Measurements from ENCODE around the gene SPR. TPM values are rescaled to one million over a fixed set of nuclear protein-coding genes. Genes with fewer than 3 reads are reported as not detected.

The SPR gene
- total and polyA plus RNA-seq, 2 donors (not counting 1 experiment from before 2014, with no cell fraction given): not detected

DNA sequence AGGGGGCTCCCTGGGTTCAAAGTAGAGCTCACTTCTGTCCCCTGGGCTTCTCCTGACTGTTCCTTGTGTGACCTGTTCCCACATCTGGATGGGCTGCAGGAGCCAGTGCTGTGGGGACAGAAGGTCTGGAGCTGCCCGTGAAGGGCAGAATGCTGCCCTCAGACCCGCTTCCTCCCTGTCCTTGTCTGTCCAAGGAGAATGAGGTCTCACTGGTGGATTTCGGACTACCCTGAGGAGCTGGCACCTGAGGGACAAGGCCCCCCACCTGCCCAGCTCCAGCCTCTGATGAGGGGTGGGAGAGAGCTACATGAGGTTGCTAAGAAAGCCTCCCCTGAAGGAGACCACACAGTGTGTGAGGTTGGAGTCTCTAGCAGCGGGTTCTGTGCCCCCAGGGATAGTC lies 45.6 kb downstream of the SPR start:
- Histone ChIP-seq H3K4me2 (replicated peaks; ENCODE audit: low read depth, low read length, poor library complexity, severe bottlenecking) (no peak overlapping the region), H3K36me3 (replicated peaks in 1 of 2; ENCODE audit: control extremely low read depth in 1 of 2, control insufficient read depth in 1 of 2, extremely low read depth in 1 of 2, insufficient read depth in 2 of 2, low read length in 1 of 2) (no peaks in the 10 kb centered on the region), H3K4me1 (ENCODE audit: control insufficient read depth in 2 of 2, insufficient read depth in 2 of 2, low read length in 2 of 2) (no peaks in the 10 kb centered on the region), H3K79me2 (ENCODE audit: control insufficient read depth, insufficient read depth, low read length) (no peaks in the 10 kb centered on the region), H3K9ac (ENCODE audit: low read length) (no peak overlapping the region), H3K4me3 (ENCODE audit: control extremely low read depth in 1 of 5, extremely low read depth in 1 of 5, insufficient read depth in 1 of 5, low read depth in 2 of 5, low read length in 4 of 5) (no peak overlapping the region), H4K20me1 (ENCODE audit: control insufficient read depth, insufficient read depth, low read length, poor library complexity, severe bottlenecking) (no peaks in the 10 kb centered on the region), H3K27me3 (replicated peaks in 1 of 4; ENCODE audit: control extremely low read depth in 1 of 4, control insufficient read depth in 3 of 4, insufficient read depth in 4 of 4, low read length in 3 of 4) (peaks cover 0 to 35% (median 14%) of the 10 kb centered on the region in 4 experiments), H3K9me3 (ENCODE audit: control extremely low read depth in 1 of 3, control insufficient read depth in 2 of 3, insufficient read depth in 1 of 3, low read length in 2 of 3) (no peaks in the 10 kb centered on the region), H2AFZ (ENCODE audit: insufficient read depth, low read depth, low read length, poor library complexity, severe bottlenecking) (no peak overlapping the region), H3K27ac (ENCODE audit: low read length in 2 of 2) (no peak overlapping the region)
- ChIA-PET POLR2A (no interaction called here), CTCF (no interaction called here)
- no peak for TF ChIP-seq EZH2 (IDR thresholded peaks at IDR 0.05; ENCODE audit: borderline replicate concordance, insufficient read depth, low read depth, low read length, poor library complexity, severe bottlenecking)
- TF ChIP-seq, protein P1, sequence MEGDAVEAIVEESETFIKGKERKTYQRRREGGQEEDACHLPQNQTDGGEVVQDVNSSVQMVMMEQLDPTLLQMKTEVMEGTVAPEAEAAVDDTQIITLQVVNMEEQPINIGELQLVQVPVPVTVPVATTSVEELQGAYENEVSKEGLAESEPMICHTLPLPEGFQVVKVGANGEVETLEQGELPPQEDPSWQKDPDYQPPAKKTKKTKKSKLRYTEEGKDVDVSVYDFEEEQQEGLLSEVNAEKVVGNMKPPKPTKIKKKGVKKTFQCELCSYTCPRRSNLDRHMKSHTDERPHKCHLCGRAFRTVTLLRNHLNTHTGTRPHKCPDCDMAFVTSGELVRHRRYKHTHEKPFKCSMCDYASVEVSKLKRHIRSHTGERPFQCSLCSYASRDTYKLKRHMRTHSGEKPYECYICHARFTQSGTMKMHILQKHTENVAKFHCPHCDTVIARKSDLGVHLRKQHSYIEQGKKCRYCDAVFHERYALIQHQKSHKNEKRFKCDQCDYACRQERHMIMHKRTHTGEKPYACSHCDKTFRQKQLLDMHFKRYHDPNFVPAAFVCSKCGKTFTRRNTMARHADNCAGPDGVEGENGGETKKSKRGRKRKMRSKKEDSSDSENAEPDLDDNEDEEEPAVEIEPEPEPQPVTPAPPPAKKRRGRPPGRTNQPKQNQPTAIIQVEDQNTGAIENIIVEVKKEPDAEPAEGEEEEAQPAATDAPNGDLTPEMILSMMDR (IDR thresholded peaks at IDR 0.05): no peak
- peaks cover 19% of the 10 kb centered on the region for H3K27me3 Mint-ChIP-seq
- intact Hi-C loops (cut with micrococcal nuclease): no loop called here
- no peaks in the 10 kb centered on the region for H3K4me1 Mint-ChIP-seq
- H3K4me3 Mint-ChIP-seq: no peak overlapping the region
- H3K9me3 Mint-ChIP-seq (ENCODE audit: insufficient read depth): no peaks in the 10 kb centered on the region
- DNase-seq: no peak
- no peak for ATAC-seq (ENCODE audit: low read depth)
- 81% methylated on average over 3 of the region's 4 CpGs for WGBS (ENCODE audit: insufficient coverage)
- no peak overlapping the region for H3K27ac Mint-ChIP-seq

- CTCF ChIA-PET: no interaction called here
- H3K36me3 ChIP-seq (replicated peaks in 1 of 2; ENCODE audit: control extremely low read depth in 1 of 2, control insufficient read depth in 1 of 2, extremely low read depth in 1 of 2, insufficient read depth in 2 of 2, low read length in 1 of 2): no peaks in the 10 kb centered on the region
- intact Hi-C loops (cut with micrococcal nuclease): no loop called here
Observed at GRCh38 chr2:72933207-72933606, 46.0 kb downstream of the SPR start.

More at GRCh38 chr2:72933207-72933606, 46.0 kb downstream of the SPR start:
- H3K4me1 Mint-ChIP-seq: no peaks in the 10 kb centered on the region
- H3K9me3 Mint-ChIP-seq (ENCODE audit: insufficient read depth): no peaks in the 10 kb centered on the region
- no peak overlapping the region for H3K27ac Mint-ChIP-seq
- POLR2A ChIA-PET: no interaction called here
- DNase-seq (no peak), ATAC-seq (ENCODE audit: low read depth) (no peak)
- Histone ChIP-seq H3K27ac (ENCODE audit: low read length in 2 of 2) (no peak overlapping the region), H4K20me1 (ENCODE audit: control insufficient read depth, insufficient read depth, low read length, poor library complexity, severe bottlenecking) (no peaks in the 10 kb centered on the region), H3K9ac (ENCODE audit: low read length) (no peak overlapping the region), H3K4me1 (ENCODE audit: control insufficient read depth in 2 of 2, insufficient read depth in 2 of 2, low read length in 2 of 2) (no peaks in the 10 kb centered on the region), H3K4me3 (ENCODE audit: control extremely low read depth in 1 of 5, extremely low read depth in 1 of 5, insufficient read depth in 1 of 5, low read depth in 2 of 5, low read length in 4 of 5) (no peak overlapping the region), H3K79me2 (ENCODE audit: control insufficient read depth, insufficient read depth, low read length) (no peaks in the 10 kb centered on the region), H3K4me2 (replicated peaks; ENCODE audit: low read depth, low read length, poor library complexity, severe bottlenecking) (no peak overlapping the region), H3K27me3 (replicated peaks in 1 of 4; ENCODE audit: control extremely low read depth in 1 of 4, control insufficient read depth in 3 of 4, insufficient read depth in 4 of 4, low read length in 3 of 4) (peaks cover 0 to 31% (median 11%) of the 10 kb centered on the region in 4 experiments), H3K9me3 (ENCODE audit: control extremely low read depth in 1 of 3, control insufficient read depth in 2 of 3, insufficient read depth in 1 of 3, low read length in 2 of 3) (no peaks in the 10 kb centered on the region), H2AFZ (ENCODE audit: insufficient read depth, low read depth, low read length, poor library complexity, severe bottlenecking) (no peak overlapping the region)
- no peak overlapping the region for H3K4me3 Mint-ChIP-seq
- WGBS (ENCODE audit: insufficient coverage): 95% methylated on average over 5 of the region's 5 CpGs
- TF ChIP-seq EZH2 (IDR thresholded peaks at IDR 0.05; ENCODE audit: borderline replicate concordance, insufficient read depth, low read depth, low read length, poor library complexity, severe bottlenecking): no peak
- TF ChIP-seq, protein P1 (IDR thresholded peaks at IDR 0.05): no peak
- peaks cover 19% of the 10 kb centered on the region for H3K27me3 Mint-ChIP-seq

All from B cell (primary cell).